NCI-H82 treated with DMSO at 0.1 percent for 48 hours (cell line): Measurements from ENCODE around the gene TUBA4A.
"Not testable (repeated sequence)": the region's sequence is repeated elsewhere in the genome, so short reads cannot be mapped to it uniquely, and the experiment has no call there.

Experiments
- DNase-seq: peaks from one replicate; lab custom pipeline; 2025; ENCODE audit not compliant: unreplicated experiment; lab: John Stamatoyannopoulos, UW

The TUBA4A gene

GRCh38 chr2:219287116-219287440, 33.4 kb upstream of the TUBA4A start:
- DNase-seq, result not testable (repeated sequence)

GRCh38 chr2:219286436-219287115, 32.9 kb upstream of the TUBA4A start:
- DNase-seq, result no peak

- no peak for DNase-seq
Observed at GRCh38 chr2:219285894-219286425, 32.2 kb upstream of the TUBA4A start.

- DNase-seq, result no peak
Observed at GRCh38 chr2:219285373-219285735, 31.6 kb upstream of the TUBA4A start.

- DNase-seq, result no peak
Observed at GRCh38 chr2:219284501-219285372, 31.0 kb upstream of the TUBA4A start.

- no peak for DNase-seq
Observed at GRCh38 chr2:219282943-219283581, 29.3 kb upstream of the TUBA4A start.

DNA sequence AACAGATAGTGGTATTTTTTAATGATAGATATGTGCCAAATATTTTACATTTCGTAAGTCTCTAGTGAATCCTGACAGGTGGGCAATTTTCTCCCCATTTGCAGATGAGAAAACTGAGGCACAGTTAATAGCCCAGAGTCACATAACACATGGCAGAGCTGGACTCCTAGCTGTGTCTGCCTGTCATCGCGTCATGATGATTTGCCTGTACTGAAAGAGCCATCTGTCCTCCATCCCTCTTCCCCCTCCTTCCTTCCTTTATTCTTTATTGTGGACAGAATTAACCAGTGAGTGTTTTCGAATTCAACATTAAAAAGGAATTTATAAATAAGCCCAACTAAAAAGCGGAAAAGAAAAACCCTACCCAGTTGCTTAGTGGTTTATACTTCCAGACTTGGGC, 28.7 kb upstream of the TUBA4A start:
- no peak for DNase-seq

DNA sequence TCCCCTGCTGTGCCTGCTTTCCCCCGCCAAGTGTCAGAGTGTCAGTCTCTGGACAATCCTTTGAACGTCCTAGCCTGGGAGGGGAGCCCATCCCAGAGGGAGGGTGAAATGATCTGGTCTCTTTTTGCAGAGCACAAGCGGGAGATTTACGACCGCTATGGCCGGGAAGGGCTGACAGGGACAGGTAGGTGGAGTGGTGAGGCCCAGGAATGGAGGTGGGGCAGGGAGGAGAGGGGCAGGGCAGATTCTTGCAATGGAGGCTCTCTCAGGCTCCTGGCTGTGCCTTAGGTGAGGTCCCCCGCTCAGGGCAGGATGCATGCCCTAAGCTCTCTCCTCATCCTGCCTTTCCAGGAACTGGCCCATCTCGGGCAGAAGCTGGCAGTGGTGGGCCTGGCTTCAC, 27.9 kb upstream of the TUBA4A start:
- DNase-seq, result no peak

- DNase-seq, result no peak
Observed at GRCh38 chr2:219280651-219281050, 26.9 kb upstream of the TUBA4A start.

DNA sequence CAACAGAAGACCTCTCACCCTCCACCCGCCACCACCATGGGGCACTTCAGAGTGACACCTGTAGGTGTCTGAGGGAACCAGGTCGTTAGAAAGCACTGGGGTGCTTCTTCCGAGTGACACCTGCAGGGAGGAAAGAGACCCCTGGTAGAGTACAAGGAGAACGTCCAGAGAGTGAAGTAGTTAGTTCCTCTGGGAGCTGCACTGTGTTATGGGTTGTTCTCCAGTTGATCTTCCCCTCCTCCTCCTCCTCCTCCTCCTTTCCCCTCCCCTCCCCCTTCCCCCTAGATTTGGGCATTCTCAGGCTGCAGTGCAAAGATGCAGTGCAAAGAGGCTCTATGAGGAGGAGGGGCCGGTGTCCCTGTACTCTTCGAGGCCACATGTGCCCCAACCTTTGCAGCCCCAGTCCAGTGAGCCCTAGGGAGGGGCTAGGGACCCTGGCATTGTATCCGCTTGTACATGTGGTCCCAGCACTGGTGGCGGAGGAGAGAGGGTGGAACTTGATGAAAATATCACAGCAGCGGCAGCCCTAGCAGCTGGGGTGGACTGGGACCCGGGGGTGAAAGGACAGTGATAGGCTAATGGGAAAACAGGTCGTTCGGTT, 26.3 kb upstream of the TUBA4A start:
- DNase-seq, result no peak

DNA sequence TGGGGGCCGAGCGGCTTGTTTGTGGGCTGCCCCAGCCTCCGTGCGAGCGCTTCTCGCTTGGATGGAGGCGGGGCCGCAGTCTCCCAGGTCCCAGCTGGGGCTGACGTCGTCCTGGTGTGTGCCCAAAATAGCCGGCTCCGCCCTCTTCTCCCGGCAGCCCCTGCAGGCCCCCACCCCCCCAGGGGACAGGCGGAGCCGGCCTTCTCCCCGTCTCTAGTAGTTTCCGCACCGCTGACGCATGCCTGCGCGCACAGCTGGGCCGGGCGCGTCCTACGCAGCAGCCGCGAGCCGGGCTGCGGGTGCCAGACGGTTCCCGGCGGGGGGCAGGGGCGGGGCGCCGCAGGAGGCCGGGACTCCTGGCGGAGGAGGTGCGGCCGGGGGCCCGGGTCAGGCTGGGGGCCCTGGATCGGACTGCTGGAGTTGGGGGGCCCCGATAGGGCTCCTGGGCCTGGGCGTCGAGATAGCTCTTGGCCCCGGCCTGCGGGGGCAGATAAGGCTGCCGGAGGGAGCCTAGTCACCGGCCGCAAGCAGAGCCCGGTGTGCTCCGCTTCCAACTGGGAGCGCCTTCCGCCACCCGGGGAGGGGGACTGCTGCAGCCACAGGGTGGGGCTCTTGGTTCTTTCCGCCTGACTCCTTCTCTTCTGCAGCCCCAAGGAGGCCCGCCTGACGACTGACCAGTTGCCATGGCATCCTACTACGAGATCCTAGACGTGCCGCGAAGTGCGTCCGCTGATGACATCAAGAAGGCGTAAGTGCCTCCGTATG, 25.6 kb upstream of the TUBA4A start, which contains the start of gene DNAJB2:
Gene DNAJB2 (plus strand): TSS at position 216 of the 765 bp plus-strand sequence. CDS start 468 bp downstream, at position 684.
- peak; percentile 96 for DNase-seq

- no peak for DNase-seq
Observed at GRCh38 chr2:219278655-219279150, 25.0 kb upstream of the TUBA4A start.

DNA sequence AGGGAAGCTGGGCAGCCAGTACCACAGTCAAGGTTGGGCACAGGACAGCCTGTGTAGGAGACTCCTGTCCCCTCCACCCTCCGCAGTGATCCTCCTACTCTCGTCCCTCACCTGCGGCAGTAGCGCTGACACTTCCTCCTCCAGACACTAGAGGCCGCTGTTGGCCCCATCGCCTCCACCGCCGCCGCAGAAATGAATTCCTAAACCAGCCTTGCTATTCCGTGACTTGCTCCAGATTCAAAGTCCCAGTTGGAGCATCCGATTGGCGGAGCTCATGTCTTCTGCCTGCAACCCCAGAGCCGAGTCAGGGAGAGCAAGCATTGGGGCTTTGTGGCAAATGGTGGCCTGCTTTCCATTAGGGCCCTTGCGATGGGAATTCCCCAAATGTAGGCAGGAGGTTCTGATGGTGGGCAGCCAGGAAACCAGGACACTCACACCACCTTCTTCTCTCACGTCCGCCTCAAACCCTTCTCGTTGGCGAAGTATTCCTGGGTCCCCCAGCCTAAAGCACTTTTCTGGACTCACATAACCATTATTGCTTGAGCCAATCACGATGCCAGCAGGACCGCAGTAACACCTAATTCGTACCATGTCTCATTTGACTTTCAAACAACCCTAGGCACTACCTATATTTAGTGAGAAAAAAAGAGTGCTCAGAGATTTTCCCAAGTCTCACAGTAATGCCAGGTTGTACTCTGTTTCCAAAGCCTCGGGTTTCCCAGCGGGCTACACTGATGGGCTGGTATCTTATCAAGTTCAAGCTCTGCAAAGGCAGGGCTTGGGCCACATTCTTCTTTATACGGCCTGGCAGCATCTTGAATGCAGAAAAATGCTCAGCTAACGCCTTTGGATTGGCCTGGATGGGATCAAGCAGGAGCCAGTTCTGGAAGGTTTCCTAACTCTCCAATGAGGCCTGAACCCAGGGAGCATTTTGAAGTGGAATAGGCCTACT, 24.3 kb upstream of the TUBA4A start:
- DNase-seq, result peak; percentile 74

DNA sequence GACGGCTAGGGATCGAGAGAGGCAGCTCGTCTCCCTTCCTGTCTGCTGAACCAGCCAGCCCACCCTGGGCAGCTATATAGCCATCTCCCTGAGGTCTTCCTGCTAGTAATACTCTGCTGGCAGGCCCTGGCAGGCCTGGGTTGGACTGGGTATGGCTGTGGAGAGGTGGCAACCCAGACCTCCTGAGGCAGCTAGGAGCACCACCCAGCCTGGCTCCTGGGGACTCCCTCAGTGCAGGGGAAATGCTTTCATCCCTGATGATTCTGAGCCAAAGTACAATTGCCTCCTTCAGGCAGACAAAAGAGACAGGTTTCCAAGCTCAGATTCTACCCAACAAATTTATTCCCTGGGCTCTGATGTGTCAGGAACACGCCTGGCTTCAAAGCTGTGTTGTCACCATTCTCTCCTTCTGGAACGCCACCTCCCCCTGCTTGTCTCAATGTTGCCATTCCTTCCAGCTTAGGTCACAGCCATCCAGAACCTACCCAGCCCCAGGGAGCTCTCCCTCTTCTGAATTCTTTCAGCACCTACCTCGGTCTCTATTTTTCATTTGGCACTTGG, 20.7 kb upstream of the TUBA4A start:
- no peak for DNase-seq

GRCh38 chr2:219273937-219274336, 20.2 kb upstream of the TUBA4A start:
- no peak for DNase-seq

GRCh38 chr2:219272995-219273394, 19.3 kb upstream of the TUBA4A start:
- DNase-seq, result no peak

DNA sequence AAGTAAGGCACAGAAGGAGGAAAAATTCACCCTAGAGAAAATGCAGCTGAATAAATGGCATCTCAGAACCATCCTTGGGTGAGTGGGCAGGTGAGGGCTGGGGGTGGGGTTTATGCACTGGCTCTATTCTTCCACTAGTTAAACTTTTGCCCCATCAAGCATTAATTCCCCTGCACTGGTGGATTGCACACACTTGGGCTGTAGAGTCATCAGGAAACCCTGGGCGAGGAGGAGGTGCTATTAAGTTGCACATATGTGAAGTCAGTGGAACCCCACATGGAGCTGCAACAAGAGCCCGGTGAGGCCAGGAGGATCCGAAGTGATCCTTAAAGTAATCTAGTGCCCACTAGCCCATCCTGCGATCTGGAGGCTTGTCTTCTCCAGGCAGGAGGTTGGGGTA, 18.6 kb upstream of the TUBA4A start:
- DNase-seq, result no peak

DNA sequence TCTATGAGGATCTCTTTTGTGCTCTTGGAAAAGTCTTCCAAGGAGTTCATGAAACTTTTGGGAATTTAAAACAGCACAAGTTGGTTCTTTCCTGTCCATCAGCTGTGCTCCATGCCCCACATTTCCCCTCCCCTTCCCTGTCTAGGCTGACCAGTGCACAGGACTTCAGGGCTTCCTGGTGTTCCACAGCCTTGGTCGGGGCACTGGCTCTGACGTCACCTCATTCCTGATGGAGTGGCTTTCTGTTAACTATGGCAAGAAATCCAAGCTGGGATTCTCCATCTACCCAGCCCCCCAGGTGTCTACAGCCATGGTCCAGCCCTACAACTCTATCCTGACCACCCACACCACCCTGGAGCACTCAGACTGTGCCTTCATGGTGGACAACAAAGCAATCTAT, 17.3 kb upstream of the TUBA4A start:
- no peak for DNase-seq

GRCh38 chr2:219270055-219270372, 16.3 kb upstream of the TUBA4A start:
- no peak for DNase-seq
